HepG2 (cell line): ENCODE data around the gene RASGRP4. TPM values are rescaled to one million over a fixed set of nuclear protein-coding genes. Genes with fewer than 3 reads are reported as not detected.
A peak's percentile ranks its signal among the peaks of the same experiment; 100 is the strongest.

Experiments used
- ATAC-seq: fragments of 200-7000 bp; cut with Tn5 transposase; 3 replicates; pipeline ENCODE4 v1.9.1; 2020; ENCODE audit warnings: mild to moderate bottlenecking, moderate library complexity
- BruUV-seq: library from RNA; stranded (reverse); fragments of 400-500 nt; replicated peaks from 2 replicates; lab custom pipeline; 2021; lab: Mats Ljungman, UMichigan
- CTCF ChIA-PET: fragments of 300-600 bp; formaldehyde crosslinking; extraction: SDS; loops from one replicate; lab custom pipeline; 2021; ENCODE audit warnings: low total read pairs, inconsistent platforms, low intra/inter-chr PET ratio; lab: Yijun Ruan, JAX
- POLR2A ChIA-PET: fragments of 350-600 bp; sonication (Branson Sonifier 250); formaldehyde crosslinking; loops from one replicate; lab custom pipeline; 2020; ENCODE audit warnings: antibody characterized with exemption, inconsistent platforms; lab: Yijun Ruan, JAX
- DNase-seq: peaks from one replicate; pipeline ENCODE4 v3.0.0-alpha.2; 2015; ENCODE audit warnings: low spot score
- FAIRE-seq: peaks from 3 replicates; lab custom pipeline; 2011; peaks lifted over from hg19 to GRCh38; lab: Jason Lieb, UNC
- H2AFZ ChIP-seq: one replicate; pipeline ENCODE4 v1.6.1; 2011; ENCODE audit warnings: low read length, inconsistent platforms
- H3K27ac ChIP-seq: fragments of 300-600 bp; 3 replicates; pipeline ENCODE4 v1.8.0; 2011; ENCODE audit warnings: mixed run types, mild to moderate bottlenecking, mixed read lengths, low read length, inconsistent platforms; ENCODE audit not compliant: insufficient read depth; ENCODE audit errors: extremely low read length
- H3K27me3 ChIP-seq, 2 experiments: fragments of 200-600 bp in 1 of 2; 2 replicates in 1 of 2; 3 replicates in 1 of 2; pipeline versions ENCODE4 v1.6.0 to v1.8.0; 2011; ENCODE audit warnings: low read length in 2 of 2, mild to moderate bottlenecking in 2 of 2, moderate library complexity in 2 of 2, inconsistent platforms in 1 of 2; ENCODE audit not compliant: insufficient read depth in 2 of 2, control insufficient read depth in 1 of 2
- H3K36me3 ChIP-seq, 2 experiments: fragments of 200-600 bp in 1 of 2; replicated peaks in 1 of 2; 2 replicates in 1 of 2; 3 replicates in 1 of 2; pipeline versions ENCODE4 v1.5.1 to v1.8.0; 2011; ENCODE audit warnings: low read length in 2 of 2, inconsistent platforms in 1 of 2; ENCODE audit not compliant: insufficient read depth in 2 of 2, control insufficient read depth in 1 of 2
- H3K4me1 ChIP-seq: 2 replicates; pipeline ENCODE4 v1.5.1; 2012; ENCODE audit warnings: low read length, inconsistent platforms; ENCODE audit not compliant: insufficient read depth
- H3K4me2 ChIP-seq: 2 replicates; pipeline ENCODE4 v1.6.0; 2011; ENCODE audit warnings: low read depth, low read length, inconsistent platforms
- H3K4me3 ChIP-seq, 3 experiments: fragments of 200-600 bp in 1 of 3; sonication (generic), shearing (Covaris generic) in 1 of 3; replicated peaks in 1 of 3; 2 replicates each; pipeline ENCODE4 v1.5.1; 2011 to 2016; ENCODE audit warnings: low read length in 3 of 3, inconsistent platforms in 2 of 3, low read depth in 2 of 3, mild to moderate bottlenecking in 2 of 3, control low read depth in 1 of 3, mixed read lengths in 1 of 3; ENCODE audit not compliant: insufficient read depth in 1 of 3
- H3K79me2 ChIP-seq: one replicate; pipeline ENCODE4 v1.6.1; 2011; ENCODE audit warnings: low read length, inconsistent platforms; ENCODE audit not compliant: insufficient read depth
- H3K9ac ChIP-seq: 2 replicates; pipeline ENCODE4 v1.6.0; 2011; ENCODE audit warnings: mild to moderate bottlenecking, low read depth, low read length, inconsistent platforms; ENCODE audit not compliant: insufficient read depth
- H3K9me3 ChIP-seq: 2 replicates; pipeline ENCODE4 v1.5.1; 2012; ENCODE audit warnings: mild to moderate bottlenecking, low read length
- H4K20me1 ChIP-seq: 2 replicates; pipeline ENCODE4 v1.6.0; 2011; ENCODE audit warnings: inconsistent platforms, mild to moderate bottlenecking, low read length, moderate library complexity; ENCODE audit not compliant: insufficient read depth
- CBX2 ChIP-seq, 2 experiments: fragments of 200-600 bp in 1 of 2; sonication (generic); formaldehyde crosslinking in 1 of 2; IDR thresholded peaks; 2 replicates each; pipeline versions ENCODE4 v1.7.0 to v1.8.1; 2018 to 2022; ENCODE audit warnings: low read depth in 2 of 2, low read length in 1 of 2, mild to moderate bottlenecking in 1 of 2, missing genetic modification reagents in 1 of 2
- FOXA1 ChIP-seq, 2 experiments: fragments of 450-650 bp in 1 of 2; sonication (generic) in 1 of 2; formaldehyde crosslinking in 1 of 2; IDR thresholded peaks; 2 replicates each; pipeline versions ENCODE4 v1.4.0 to v1.6.1; 2016 to 2020; ENCODE audit warnings: missing genetic modification reagents in 1 of 2
- KMT2B ChIP-seq: IDR thresholded peaks from 2 replicates; pipeline ENCODE4 v1.6.1; 2016; ENCODE audit warnings: missing genetic modification reagents, missing compliant biosample characterization
- PHB2 ChIP-seq: fragments of 450-650 bp; IDR thresholded peaks from 2 replicates; pipeline ENCODE4 v1.6.1; 2018; ENCODE audit not compliant: partially characterized antibody
- RNF2 ChIP-seq: fragments of 450-650 bp; conservative IDR thresholded peaks from 2 replicates; pipeline ENCODE4 v1.6.1; 2016; ENCODE audit warnings: low read depth
- ZFP90 ChIP-seq: sonication (generic); formaldehyde crosslinking; IDR thresholded peaks from 2 replicates; pipeline ENCODE4 v1.8.0; 2022; ENCODE audit warnings: missing genetic modification reagents, mild to moderate bottlenecking, inconsistent platforms, borderline replicate concordance
- ZNF263 ChIP-seq: sonication (generic); formaldehyde crosslinking; IDR thresholded peaks from 2 replicates; pipeline ENCODE4 v1.4.0; 2020; ENCODE audit warnings: missing genetic modification reagents
- ZNF432 ChIP-seq: sonication (generic); formaldehyde crosslinking; IDR thresholded peaks from 2 replicates; pipeline ENCODE4 v1.5.0; 2020; ENCODE audit warnings: missing genetic modification reagents, mild to moderate bottlenecking, borderline replicate concordance
- ZNF788 ChIP-seq: sonication (generic); formaldehyde crosslinking; IDR thresholded peaks from 2 replicates; pipeline ENCODE4 v1.5.0; 2020; ENCODE audit warnings: mild to moderate bottlenecking, missing genetic modification reagents, borderline replicate concordance
- ZNF790 ChIP-seq: sonication (generic); formaldehyde crosslinking; IDR thresholded peaks from 2 replicates; pipeline ENCODE4 v1.8.0; 2022; ENCODE audit warnings: missing genetic modification reagents, mild to moderate bottlenecking, borderline replicate concordance
- WGBS: methylation state at CpG from one replicate; pipeline ENCODE4 v1.1.6; 2017; ENCODE audit warnings: low lambda C conversion rate; 5-methylcytosine and 5-hydroxymethylcytosine counted together
- in situ Hi-C: cut with HindIII; loops from 2 replicates; pipeline ENCODE4 v1.10.0; 2017; ENCODE audit warnings: low pct_unique_long_range_greater_than_20kb; ENCODE audit not compliant: extremely low pct_ligation_motif_present
- intact Hi-C: fragments of 100-400 bp; cut with micrococcal nuclease; formaldehyde crosslinking; loops from one replicate; pipeline ENCODE4 v1.10.0; 2022; ENCODE audit not compliant: unreplicated experiment
- polyA plus RNA-seq, 8 experiments: library from polyadenylated mRNA; depleted of rRNA in 3 of 8; stranded (reverse) in 7 of 8; unstranded in 1 of 8; fragments of >200 nt; fragmentation: Illumina TruSeq in 4 of 8; extraction: Trizol in 4 of 8; gene quantifications; 2 replicates each; pipeline versions ENCODE4 v1.2.1 to v1.2.3, GENCODE V29; 2011 to 2016; ENCODE audit warnings: low read depth in 4 of 8, missing spikeins in 1 of 8, mixed read lengths in 1 of 8; ENCODE audit not compliant: insufficient read depth in 1 of 8
- total RNA-seq, 5 experiments: library from RNA; depleted of rRNA; stranded (reverse); fragments of >200 nt; fragmentation: Illumina TruSeq; extraction: Trizol; gene quantifications; 2 replicates each; pipeline ENCODE4 v1.2.3, GENCODE V29; 2016; ENCODE audit warnings: low read depth in 1 of 5
- TF ChIP-seq, protein P1 (sequence below): sonication (generic); formaldehyde crosslinking; IDR thresholded peaks from 2 replicates; pipeline ENCODE4 v1.4.0; 2020; ENCODE audit warnings: low read depth, mild to moderate bottlenecking, missing genetic modification reagents
- TF ChIP-seq, protein P2 (sequence below): sonication (generic); formaldehyde crosslinking; IDR thresholded peaks from 2 replicates; pipeline ENCODE4 v1.8.1; 2023; ENCODE audit warnings: missing genetic modification reagents, mild to moderate bottlenecking, borderline replicate concordance
- TF ChIP-seq, protein P3 (sequence below): sonication (generic); formaldehyde crosslinking; IDR thresholded peaks from 2 replicates; pipeline ENCODE4 v1.8.1; 2023; ENCODE audit warnings: mild to moderate bottlenecking, missing genetic modification reagents, borderline replicate concordance
- TF ChIP-seq, protein P4 (sequence below): sonication (generic); formaldehyde crosslinking; IDR thresholded peaks from 2 replicates; pipeline ENCODE4 v1.4.0; 2020; ENCODE audit warnings: missing genetic modification reagents

RASGRP4 gene
- total and polyA plus RNA-seq, 2 of the 13 experiments (the other 11 are each of a cell fraction or from before 2014, with no cell fraction given) = not detected

DNA sequence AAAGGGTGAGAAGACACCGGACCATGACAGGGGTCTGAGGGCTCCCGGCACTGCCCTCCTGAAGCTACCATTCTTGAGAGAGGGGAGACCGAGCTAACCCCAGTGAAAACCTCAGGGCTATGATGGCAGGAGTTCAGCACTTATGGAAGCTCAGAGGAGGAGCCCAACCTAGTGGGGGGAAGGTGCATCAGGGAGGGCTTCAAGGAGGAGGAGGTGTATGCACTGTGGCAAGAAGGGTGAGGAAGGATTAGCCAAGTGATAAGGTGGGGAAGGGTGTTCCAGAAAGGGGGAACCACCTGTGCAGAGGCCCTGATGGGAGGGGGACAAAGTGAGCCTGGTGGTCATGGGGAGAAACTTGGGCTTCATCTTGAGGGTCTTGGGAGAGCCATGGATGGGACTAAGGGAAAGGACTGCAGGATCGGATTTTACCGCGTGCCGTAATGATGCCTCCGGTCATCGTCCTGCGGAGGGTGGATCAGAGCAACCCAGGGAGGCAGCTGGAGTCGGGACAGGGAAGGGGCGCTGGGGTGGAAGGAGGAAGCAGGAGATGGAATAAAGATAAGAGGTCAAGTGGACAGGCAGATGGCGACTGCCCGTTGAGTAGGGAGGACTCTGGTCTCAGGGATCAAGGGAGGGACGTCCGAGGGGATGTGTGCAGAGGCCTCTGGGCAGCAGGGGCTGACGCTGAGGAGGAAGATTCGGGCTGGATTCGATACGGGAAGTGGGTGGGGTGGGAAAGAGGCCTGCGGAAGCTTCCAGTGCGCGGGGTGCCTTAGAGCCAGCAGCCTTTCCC lies 65.0 kb downstream of the RASGRP4 start:
- no peaks in the 10 kb centered on the region for H3K9me3 ChIP-seq
- H3K79me2 ChIP-seq = no peaks in the 10 kb centered on the region
- TF ChIP-seq ZNF790 (CRISPR knock-in tag) = no peak
- peak; percentile 83 for TF ChIP-seq ZNF263 (CRISPR knock-in tag)
- no peak overlapping the region for H3K27ac ChIP-seq
- peak overlapping the region; percentile 88 for H3K4me2 ChIP-seq
- FAIRE-seq (no peak), DNase-seq (no peak), ATAC-seq (peak; percentile 14)
- ChIA-PET CTCF (no interaction called here), POLR2A (interaction anchor here (0.9 to 2.2 kb wide), 6 partner anchors 13 to 42 kb away, joined by 3 to 24 read pairs (median 4); partner anchors contain the start of genes FAM98C, GGN, PSMD8 and SPRED3)
- H4K20me1 ChIP-seq = no peaks in the 10 kb centered on the region
- peaks cover 16 to 53% of the 10 kb centered on the region in 2 experiments; a peak in 4 of 5 replicates for H3K27me3 ChIP-seq
- intact Hi-C loops = no loop called here
- H3K4me3 ChIP-seq = peak overlapping the region; percentile 57 to 75 (median 62); a peak in 4 of 6 replicates
- no peak overlapping the region for H2AFZ ChIP-seq
- no peaks in the 10 kb centered on the region for H3K36me3 ChIP-seq
- H3K9ac ChIP-seq = no peak overlapping the region
- 33% methylated on average over 23 of the region's 23 CpGs for WGBS
- H3K4me1 ChIP-seq = peaks cover 24% of the 10 kb centered on the region
- BruUV-seq = no TSS peak
- in situ Hi-C loops = no loop called here

DNA sequence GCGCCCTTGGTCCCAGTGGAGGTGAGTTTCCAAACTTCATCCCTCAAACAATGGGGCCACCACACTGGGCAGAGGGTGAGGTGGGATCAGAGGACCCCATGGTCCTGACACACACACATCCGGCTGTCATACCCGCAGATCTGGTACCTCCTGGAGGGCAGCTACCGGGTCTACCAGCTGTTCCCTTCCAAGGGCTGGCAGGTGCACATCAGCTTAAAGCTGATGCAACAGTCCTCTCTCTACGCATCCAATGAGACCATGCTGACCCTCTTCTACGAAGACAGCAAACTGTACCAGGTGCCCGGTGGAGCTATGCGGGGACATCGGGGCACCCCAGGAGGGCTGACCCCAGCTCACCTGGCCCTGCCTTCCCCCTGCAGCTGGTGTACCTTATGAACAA lies 65.7 kb downstream of the RASGRP4 start:
- H3K27me3 ChIP-seq = peaks cover 16 to 52% of the 10 kb centered on the region in 2 experiments; a peak in 4 of 5 replicates
- no TSS peak for BruUV-seq
- H3K27ac ChIP-seq = no peak overlapping the region
- TF ChIP-seq ZNF788 (CRISPR knock-in tag) (no peak), CBX2 (IDR thresholded peaks at IDR 0.05; ENCODE audit: low read depth, low read length) (no peak), CBX2 (CRISPR knock-in tag; IDR thresholded peaks at IDR 0.05; ENCODE audit: low read depth) (no peak), PHB2 (no peak), ZNF432 (CRISPR knock-in tag) (no peak), ZFP90 (CRISPR knock-in tag) (no peak), KMT2B (no peak), FOXA1 (IDR thresholded peaks at IDR 0.05) (no peak), FOXA1 (CRISPR knock-in tag; IDR thresholded peaks at IDR 0.05) (no peak), RNF2 (no peak)
- TF ChIP-seq, protein P1, sequence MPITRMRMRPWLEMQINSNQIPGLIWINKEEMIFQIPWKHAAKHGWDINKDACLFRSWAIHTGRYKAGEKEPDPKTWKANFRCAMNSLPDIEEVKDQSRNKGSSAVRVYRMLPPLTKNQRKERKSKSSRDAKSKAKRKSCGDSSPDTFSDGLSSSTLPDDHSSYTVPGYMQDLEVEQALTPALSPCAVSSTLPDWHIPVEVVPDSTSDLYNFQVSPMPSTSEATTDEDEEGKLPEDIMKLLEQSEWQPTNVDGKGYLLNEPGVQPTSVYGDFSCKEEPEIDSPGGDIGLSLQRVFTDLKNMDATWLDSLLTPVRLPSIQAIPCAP = no peak
- TF ChIP-seq, protein P2, sequence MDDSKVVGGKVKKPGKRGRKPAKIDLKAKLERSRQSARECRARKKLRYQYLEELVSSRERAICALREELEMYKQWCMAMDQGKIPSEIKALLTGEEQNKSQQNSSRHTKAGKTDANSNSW (CRISPR knock-in tag) = no peak
- TF ChIP-seq, protein P3, sequence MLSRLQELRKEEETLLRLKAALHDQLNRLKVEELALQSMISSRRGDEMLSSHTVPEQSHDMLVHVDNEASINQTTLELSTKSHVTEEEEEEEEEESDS (CRISPR knock-in tag) = no peak
- TF ChIP-seq, protein P4, sequence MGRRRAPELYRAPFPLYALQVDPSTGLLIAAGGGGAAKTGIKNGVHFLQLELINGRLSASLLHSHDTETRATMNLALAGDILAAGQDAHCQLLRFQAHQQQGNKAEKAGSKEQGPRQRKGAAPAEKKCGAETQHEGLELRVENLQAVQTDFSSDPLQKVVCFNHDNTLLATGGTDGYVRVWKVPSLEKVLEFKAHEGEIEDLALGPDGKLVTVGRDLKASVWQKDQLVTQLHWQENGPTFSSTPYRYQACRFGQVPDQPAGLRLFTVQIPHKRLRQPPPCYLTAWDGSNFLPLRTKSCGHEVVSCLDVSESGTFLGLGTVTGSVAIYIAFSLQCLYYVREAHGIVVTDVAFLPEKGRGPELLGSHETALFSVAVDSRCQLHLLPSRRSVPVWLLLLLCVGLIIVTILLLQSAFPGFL (CRISPR knock-in tag) = no peak
- no peak for FAIRE-seq
- H2AFZ ChIP-seq = no peak overlapping the region
- no peak for DNase-seq
- in situ Hi-C loops = no loop called here
- no peaks in the 10 kb centered on the region for H4K20me1 ChIP-seq
- POLR2A ChIA-PET = interaction anchor here (1.4 to 2.2 kb wide), 2 partner anchors 14 to 24 kb away, joined by 3 to 6 read pairs; partner anchors contain the start of gene PSMD8
- intact Hi-C loops = no loop called here
- H3K4me3 ChIP-seq = no peak overlapping the region
- H3K4me1 ChIP-seq = peaks cover 23% of the 10 kb centered on the region
- no peak overlapping the region for H3K4me2 ChIP-seq
- ATAC-seq = no peak
- no peaks in the 10 kb centered on the region for H3K9me3 ChIP-seq
- CTCF ChIA-PET = no interaction called here
- 43% methylated on average over 4 of the region's 9 CpGs for WGBS
- no peaks in the 10 kb centered on the region for H3K36me3 ChIP-seq
- no peaks in the 10 kb centered on the region for H3K79me2 ChIP-seq
- H3K9ac ChIP-seq = no peak overlapping the region
